ENCODE data around the gene BIRC6. TPM values are rescaled to one million over a fixed set of nuclear protein-coding genes. Genes with fewer than 3 reads are reported as not detected.
"Not testable (repeated sequence)": the region's sequence is repeated elsewhere in the genome, so short reads cannot be mapped to it uniquely, and the experiment has no call there.

Gene BIRC6
- total and polyA plus RNA-seq, 12 donors, result 14.2 to 165 (median 80.7) TPM

DNA sequence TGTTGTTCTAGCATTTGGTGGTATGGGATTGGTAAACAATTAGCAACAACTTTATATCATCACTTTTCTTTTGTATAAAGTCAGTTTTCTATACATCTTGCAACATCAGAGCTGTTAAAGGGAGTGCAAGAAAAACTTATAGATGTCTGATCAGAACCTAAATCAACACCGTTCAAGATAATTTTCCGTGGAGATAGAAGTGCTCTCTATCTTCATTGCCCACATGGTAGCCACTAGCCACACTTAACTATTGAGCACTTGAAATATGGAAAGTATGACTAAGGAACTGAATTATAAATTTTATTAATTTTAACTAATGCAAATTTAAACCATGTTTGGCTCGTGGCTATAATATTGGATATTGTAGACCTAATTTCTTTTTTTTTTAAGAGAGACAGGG, 276.2 kb downstream of the BIRC6 start:
- no peaks in the 10 kb centered on the region for H3K9me3 ChIP-seq (replicated peaks in 1 of 3)
- H3K36me3 ChIP-seq (replicated peaks in 1 of 2), result peaks cover 0 to 32% of the 10 kb centered on the region in 2 donors
- no peak overlapping the region for H3K4me3 ChIP-seq
- TF ChIP-seq, protein P1, sequence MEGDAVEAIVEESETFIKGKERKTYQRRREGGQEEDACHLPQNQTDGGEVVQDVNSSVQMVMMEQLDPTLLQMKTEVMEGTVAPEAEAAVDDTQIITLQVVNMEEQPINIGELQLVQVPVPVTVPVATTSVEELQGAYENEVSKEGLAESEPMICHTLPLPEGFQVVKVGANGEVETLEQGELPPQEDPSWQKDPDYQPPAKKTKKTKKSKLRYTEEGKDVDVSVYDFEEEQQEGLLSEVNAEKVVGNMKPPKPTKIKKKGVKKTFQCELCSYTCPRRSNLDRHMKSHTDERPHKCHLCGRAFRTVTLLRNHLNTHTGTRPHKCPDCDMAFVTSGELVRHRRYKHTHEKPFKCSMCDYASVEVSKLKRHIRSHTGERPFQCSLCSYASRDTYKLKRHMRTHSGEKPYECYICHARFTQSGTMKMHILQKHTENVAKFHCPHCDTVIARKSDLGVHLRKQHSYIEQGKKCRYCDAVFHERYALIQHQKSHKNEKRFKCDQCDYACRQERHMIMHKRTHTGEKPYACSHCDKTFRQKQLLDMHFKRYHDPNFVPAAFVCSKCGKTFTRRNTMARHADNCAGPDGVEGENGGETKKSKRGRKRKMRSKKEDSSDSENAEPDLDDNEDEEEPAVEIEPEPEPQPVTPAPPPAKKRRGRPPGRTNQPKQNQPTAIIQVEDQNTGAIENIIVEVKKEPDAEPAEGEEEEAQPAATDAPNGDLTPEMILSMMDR (IDR thresholded peaks at IDR 0.05), result no peak
- no peak for TF ChIP-seq POLR2A (IDR thresholded peaks at IDR 0.05)
- no peak for DNase-seq
- no peaks in the 10 kb centered on the region for H3K27me3 ChIP-seq
- H3K4me1 ChIP-seq (replicated peaks in 1 of 2), result peaks cover 0 to 14% of the 10 kb centered on the region in 2 donors
- WGBS, 4 donors, result 89 to 93% (median 91%) methylated on average over 3 of the region's 3 CpGs
- no peak overlapping the region for H3K27ac ChIP-seq
- intact Hi-C loops (cut with DNase I), result no loop called here

- H3K36me3 ChIP-seq (replicated peaks in 1 of 2), result peaks cover 0 to 48% of the 10 kb centered on the region in 2 donors
- 96 to 99% (median 97%) methylated on average over 5 of the region's 5 CpGs for WGBS, 4 donors
- H3K4me1 ChIP-seq (replicated peaks in 1 of 2); H3K27ac ChIP-seq; H3K27me3 ChIP-seq; intact Hi-C loops (cut with DNase I); DNase-seq; H3K4me3 ChIP-seq; H3K9me3 ChIP-seq (replicated peaks in 1 of 3): not testable (repeated sequence)
Observed at GRCh38 chr2:32638548-32638947, 281.7 kb downstream of the BIRC6 start.

DNA sequence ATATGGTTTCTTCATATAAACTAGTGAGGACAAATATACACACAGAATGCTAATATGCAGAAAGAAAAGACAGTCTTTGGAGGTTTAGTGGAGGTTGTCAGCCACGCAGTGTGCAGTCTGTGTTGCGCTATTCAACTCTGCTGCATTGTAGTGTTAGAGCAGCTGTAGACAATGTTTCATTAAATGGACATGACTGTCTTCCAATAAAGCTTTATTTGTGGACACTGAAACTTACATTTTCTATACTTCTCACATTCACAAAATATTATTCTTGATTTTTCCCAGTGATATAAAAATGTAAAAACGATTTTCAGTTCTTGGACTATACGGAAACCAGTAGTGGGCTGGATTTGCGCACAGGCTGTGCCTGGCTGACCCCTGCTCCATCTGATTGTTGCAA, 284.4 kb downstream of the BIRC6 start:
- no peak overlapping the region for H3K27ac ChIP-seq
- no peak overlapping the region for H3K4me3 ChIP-seq
- no peak for DNase-seq
- no peak for TF ChIP-seq POLR2A (IDR thresholded peaks at IDR 0.05)
- TF ChIP-seq, protein P1 (IDR thresholded peaks at IDR 0.05), result no peak
- WGBS, 4 donors, result 93 to 96% (median 94%) methylated on average over 5 of the region's 5 CpGs
- no peaks in the 10 kb centered on the region for H3K4me1 ChIP-seq (replicated peaks in 1 of 2)
- H3K27me3 ChIP-seq, result no peaks in the 10 kb centered on the region
- no peaks in the 10 kb centered on the region for H3K9me3 ChIP-seq (replicated peaks in 1 of 3)
- intact Hi-C loops (cut with DNase I), result no loop called here
- H3K36me3 ChIP-seq (replicated peaks in 1 of 2), result peaks cover 0 to 32% of the 10 kb centered on the region in 2 donors

GRCh38 chr2:32647180-32647651, 290.4 kb downstream of the BIRC6 start:
- H3K4me3 ChIP-seq, result no peak overlapping the region
- no peak overlapping the region for H3K27ac ChIP-seq
- intact Hi-C loops (cut with DNase I), result no loop called here
- peaks cover 0 to 10% of the 10 kb centered on the region in 2 donors for H3K36me3 ChIP-seq (replicated peaks in 1 of 2)
- DNase-seq, result peak in 1 of 7 donors; percentile 27
- H3K9me3 ChIP-seq (replicated peaks in 1 of 3), result no peaks in the 10 kb centered on the region
- no peaks in the 10 kb centered on the region for H3K27me3 ChIP-seq
- WGBS, 4 donors, result 84 to 89% (median 84%) methylated on average over 5 of the region's 5 CpGs
- TF ChIP-seq POLR2A (IDR thresholded peaks at IDR 0.05), result no peak
- TF ChIP-seq, protein P1 (IDR thresholded peaks at IDR 0.05), result no peak
- H3K4me1 ChIP-seq (replicated peaks in 1 of 2), result no peaks in the 10 kb centered on the region

GRCh38 chr2:32652555-32653209, 295.9 kb downstream of the BIRC6 start:
- Histone ChIP-seq H3K4me1 (replicated peaks in 1 of 2) (peaks cover 0 to 5% of the 10 kb centered on the region in 2 donors), H3K9me3 (replicated peaks in 1 of 3) (no peaks in the 10 kb centered on the region), H3K4me3 (no peak overlapping the region), H3K36me3 (replicated peaks in 1 of 2) (peaks cover 3 to 6% of the 10 kb centered on the region in 2 donors), H3K27me3 (no peaks in the 10 kb centered on the region), H3K27ac (peak overlapping the region in 3 of 5 donors; percentile 30 to 43 (median 37))
- 35 to 43% (median 37%) methylated on average over 7 of the region's 7 CpGs for WGBS, 4 donors
- intact Hi-C loops (cut with DNase I), result no loop called here
- TF ChIP-seq, protein P1 (IDR thresholded peaks at IDR 0.05), result no peak
- TF ChIP-seq POLR2A (IDR thresholded peaks at IDR 0.05), result no peak
- DNase-seq, result no peak

Measured in adrenal gland (tissue), 12 donors.